Chondrocyte (in vitro differentiated cells): Measurements from ENCODE around the gene MPC2. TPM values are rescaled to one million over a fixed set of nuclear protein-coding genes. Genes with fewer than 3 reads are reported as not detected.

Source experiments
- DNase-seq: peaks from one replicate; pipeline ENCODE4 v3.0.0; 2021; ENCODE audit warnings: mixed read lengths, low spot score
- H3K27ac Mint-ChIP-seq: one replicate; pipeline ENCODE4 v1.8.0; 2021; ENCODE audit warnings: mild to moderate bottlenecking, moderate library complexity, mixed read lengths; ENCODE audit not compliant: unreplicated experiment
- H3K27me3 Mint-ChIP-seq: 2 replicates; pipeline ENCODE4 v1.8.0; 2021; ENCODE audit warnings: low read depth, mixed read lengths
- H3K36me3 Mint-ChIP-seq: 2 replicates; pipeline ENCODE4 v1.8.0; 2021; ENCODE audit warnings: low read depth, mixed read lengths
- H3K4me1 Mint-ChIP-seq: 2 replicates; pipeline ENCODE4 v1.8.0; 2021; ENCODE audit warnings: low read depth, mild to moderate bottlenecking, mixed read lengths
- H3K4me3 Mint-ChIP-seq: one replicate; pipeline ENCODE4 v1.8.0; 2021; ENCODE audit warnings: mild to moderate bottlenecking, moderate library complexity, mixed read lengths; ENCODE audit not compliant: unreplicated experiment
- H3K9me3 Mint-ChIP-seq: 2 replicates; pipeline ENCODE4 v1.8.0; 2021; ENCODE audit warnings: low read depth, mixed read lengths
- total RNA-seq: library from RNA; stranded (reverse); gene quantifications from 3 replicates; pipeline ENCODE4 v1.2.1, GENCODE V29; 2021
- TF ChIP-seq, protein P1 (sequence below): fragments of 200-600 bp; sonication (generic); IDR thresholded peaks from 2 replicates; pipeline ENCODE4 v1.5.0; 2021; ENCODE audit warnings: antibody characterized with exemption, mild to moderate bottlenecking, moderate library complexity

MPC2 gene
- total RNA-seq, 1 donor from 2014 or later = 50.4 TPM

GRCh38 chr1:167913895-167914496 lies 22.9 kb downstream of the MPC2 start, which contains the start of gene ADCY10:
Gene ADCY10 (minus strand): TSS chr1:167914134. CDS start chr1:167905140, 8,994 bp downstream.
- peaks cover 12% of the 10 kb centered on the region for H3K36me3 Mint-ChIP-seq
- H3K27ac Mint-ChIP-seq = no peak within 1 kb of the TSS
- TF ChIP-seq, protein P1, sequence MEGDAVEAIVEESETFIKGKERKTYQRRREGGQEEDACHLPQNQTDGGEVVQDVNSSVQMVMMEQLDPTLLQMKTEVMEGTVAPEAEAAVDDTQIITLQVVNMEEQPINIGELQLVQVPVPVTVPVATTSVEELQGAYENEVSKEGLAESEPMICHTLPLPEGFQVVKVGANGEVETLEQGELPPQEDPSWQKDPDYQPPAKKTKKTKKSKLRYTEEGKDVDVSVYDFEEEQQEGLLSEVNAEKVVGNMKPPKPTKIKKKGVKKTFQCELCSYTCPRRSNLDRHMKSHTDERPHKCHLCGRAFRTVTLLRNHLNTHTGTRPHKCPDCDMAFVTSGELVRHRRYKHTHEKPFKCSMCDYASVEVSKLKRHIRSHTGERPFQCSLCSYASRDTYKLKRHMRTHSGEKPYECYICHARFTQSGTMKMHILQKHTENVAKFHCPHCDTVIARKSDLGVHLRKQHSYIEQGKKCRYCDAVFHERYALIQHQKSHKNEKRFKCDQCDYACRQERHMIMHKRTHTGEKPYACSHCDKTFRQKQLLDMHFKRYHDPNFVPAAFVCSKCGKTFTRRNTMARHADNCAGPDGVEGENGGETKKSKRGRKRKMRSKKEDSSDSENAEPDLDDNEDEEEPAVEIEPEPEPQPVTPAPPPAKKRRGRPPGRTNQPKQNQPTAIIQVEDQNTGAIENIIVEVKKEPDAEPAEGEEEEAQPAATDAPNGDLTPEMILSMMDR = no peak
- peaks cover 18% of the 10 kb centered on the region for H3K4me1 Mint-ChIP-seq
- no peaks in the 10 kb centered on the region for H3K27me3 Mint-ChIP-seq
- DNase-seq = no peak
- no peak within 1 kb of the TSS for H3K4me3 Mint-ChIP-seq
- H3K9me3 Mint-ChIP-seq = peaks cover 9% of the 10 kb centered on the region

GRCh38 chr1:167912294-167912693 lies 24.6 kb downstream of the MPC2 start:
- DNase-seq = no peak
- Mint-ChIP-seq H3K4me1 (peaks cover 18% of the 10 kb centered on the region), H3K27ac (no peak overlapping the region), H3K36me3 (peaks cover 10% of the 10 kb centered on the region), H3K9me3 (peaks cover 9% of the 10 kb centered on the region), H3K27me3 (no peaks in the 10 kb centered on the region), H3K4me3 (no peak overlapping the region)
- TF ChIP-seq, protein P1 = no peak

DNA sequence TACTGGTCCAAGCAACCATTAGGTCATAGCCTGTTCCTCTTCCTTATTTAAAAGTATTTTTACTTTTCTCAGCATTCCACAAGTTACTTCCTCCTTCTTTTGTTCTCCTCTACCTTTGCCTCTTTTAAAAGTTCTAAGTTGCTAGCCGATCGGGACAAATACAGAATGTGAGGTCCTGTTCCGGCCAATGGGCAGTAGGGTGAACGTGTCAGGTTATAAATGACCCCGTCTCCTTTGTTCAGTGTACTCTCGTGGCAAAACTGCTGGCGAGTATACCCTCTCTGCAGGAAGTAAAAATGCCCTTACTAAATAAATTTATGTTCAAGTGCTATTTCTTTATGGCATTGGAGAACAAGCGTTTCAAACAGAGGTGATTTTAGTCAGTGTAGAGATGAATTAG lies 25.5 kb downstream of the MPC2 start:
- Mint-ChIP-seq H3K4me3 (no peak overlapping the region), H3K4me1 (peaks cover 18% of the 10 kb centered on the region), H3K9me3 (peaks cover 9% of the 10 kb centered on the region), H3K36me3 (peaks cover 6% of the 10 kb centered on the region), H3K27ac (no peak overlapping the region), H3K27me3 (no peaks in the 10 kb centered on the region)
- DNase-seq = no peak
- TF ChIP-seq, protein P1 = no peak

DNA sequence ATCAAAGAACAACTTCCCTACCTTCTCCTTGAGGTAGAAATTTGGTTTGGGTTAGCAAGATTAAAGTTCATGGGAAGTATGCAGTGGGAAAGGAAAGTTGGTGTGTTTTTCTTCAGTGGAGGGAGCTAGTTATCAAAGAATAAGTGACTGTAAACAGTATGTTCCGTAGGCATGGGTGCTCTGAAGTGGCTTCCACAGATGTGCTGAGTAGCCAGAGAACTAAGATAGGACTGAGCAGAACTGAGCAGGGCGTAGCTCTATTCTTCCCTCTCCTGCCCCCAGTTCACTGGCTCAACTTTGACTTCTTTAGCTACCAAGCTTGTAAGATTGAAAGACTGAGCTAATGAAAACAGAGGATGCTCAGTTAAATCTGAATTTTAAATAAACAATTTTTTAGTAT lies 26.3 kb downstream of the MPC2 start:
- Mint-ChIP-seq H3K27me3 (no peaks in the 10 kb centered on the region), H3K9me3 (peaks cover 9% of the 10 kb centered on the region), H3K27ac (peak overlapping the region; percentile 5), H3K4me3 (no peak overlapping the region), H3K4me1 (peaks cover 23% of the 10 kb centered on the region), H3K36me3 (peaks cover 4% of the 10 kb centered on the region)
- TF ChIP-seq, protein P1 = no peak
- no peak for DNase-seq

DNA sequence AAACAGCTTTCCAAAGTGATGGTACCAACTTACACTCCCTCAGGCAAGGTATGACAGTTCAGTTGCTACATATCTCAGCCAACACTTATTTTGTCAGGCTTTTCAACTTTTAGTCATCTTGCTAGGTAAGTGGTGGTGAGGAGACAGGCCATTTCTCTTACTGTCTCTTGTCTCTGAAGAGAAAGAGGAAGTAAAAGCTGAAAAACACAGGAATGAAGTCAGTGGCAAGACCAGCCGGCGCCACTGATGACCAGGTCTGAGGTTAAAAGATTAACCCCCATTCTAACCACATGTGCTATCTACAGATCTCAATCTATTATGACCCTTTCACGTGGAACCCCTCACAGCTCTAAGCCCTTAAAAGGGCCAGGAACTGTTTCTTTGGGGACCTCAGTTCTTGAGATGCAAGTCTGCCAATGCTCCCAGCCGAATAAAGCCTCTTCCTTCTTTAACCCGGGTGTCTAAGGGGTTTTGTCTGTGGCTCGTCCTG lies 27.1 kb downstream of the MPC2 start:
- no peak overlapping the region for H3K27ac Mint-ChIP-seq
- peaks cover 2% of the 10 kb centered on the region for H3K36me3 Mint-ChIP-seq
- no peak overlapping the region for H3K4me3 Mint-ChIP-seq
- DNase-seq = no peak
- no peaks in the 10 kb centered on the region for H3K27me3 Mint-ChIP-seq
- H3K4me1 Mint-ChIP-seq = peaks cover 31% of the 10 kb centered on the region
- peaks cover 9% of the 10 kb centered on the region for H3K9me3 Mint-ChIP-seq
- TF ChIP-seq, protein P1 = no peak
